ENCODE data around the gene SSNA1.

The SSNA1 gene

GRCh38 chr9:137204731-137205125 is 16.3 kb downstream of the SSNA1 start:
- no peak for DNase-seq

GRCh38 chr9:137205126-137206069 is 16.9 kb downstream of the SSNA1 start, which contains the start of the genes NDOR1 and TMEM203:
TSS of gene NDOR1 (plus strand) at chr9:137205700. CDS start at chr9:137205778, 78 bp downstream.
TSS of gene TMEM203 (minus strand) at chr9:137205648. CDS start at chr9:137205414, 234 bp downstream.
- peak; percentile 92 for DNase-seq

GRCh38 chr9:137206602-137207001 is 18.1 kb downstream of the SSNA1 start:
- DNase-seq: no peak

- DNase-seq: no peak
Observed at GRCh38 chr9:137211532-137211931, 23.1 kb downstream of the SSNA1 start.

GRCh38 chr9:137212520-137212919 is 24.0 kb downstream of the SSNA1 start:
- no peak for DNase-seq

- DNase-seq: no peak
Observed at GRCh38 chr9:137213160-137214060, 24.9 kb downstream of the SSNA1 start.

GRCh38 chr9:137214620-137215019 is 26.1 kb downstream of the SSNA1 start:
- no peak for DNase-seq

- DNase-seq: no peak
Observed at GRCh38 chr9:137215196-137215986, 26.9 kb downstream of the SSNA1 start.

- DNase-seq: no peak
Observed at GRCh38 chr9:137216188-137216965, 27.9 kb downstream of the SSNA1 start.

GRCh38 chr9:137217276-137218211 is 29.1 kb downstream of the SSNA1 start:
- no peak for DNase-seq

GRCh38 chr9:137218212-137218753 is 29.8 kb downstream of the SSNA1 start:
- DNase-seq: no peak

- DNase-seq: no peak
Observed at GRCh38 chr9:137218754-137219271, 30.3 kb downstream of the SSNA1 start.

- DNase-seq: no peak
Observed at GRCh38 chr9:137219757-137220316, 31.4 kb downstream of the SSNA1 start.

GRCh38 chr9:137220317-137221094 is 32.0 kb downstream of the SSNA1 start:
- DNase-seq: no peak

- no peak for DNase-seq
Observed at GRCh38 chr9:137221095-137221505, 32.6 kb downstream of the SSNA1 start.

- peak; percentile 48 for DNase-seq
Observed at GRCh38 chr9:137221506-137222111, 33.1 kb downstream of the SSNA1 start.

- DNase-seq: peak; percentile 44
Observed at GRCh38 chr9:137222190-137223077, 34.0 kb downstream of the SSNA1 start, which contains the start of gene RNF208. TSS of gene RNF208 (minus strand) at chr9:137222240. CDS start at chr9:137221212, 1,028 bp downstream.
